Measurements from ENCODE around the gene PTK6. TPM values are rescaled to one million over a fixed set of nuclear protein-coding genes. Genes with fewer than 3 reads are reported as not detected.

The PTK6 gene
- total and polyA plus RNA-seq, 2 of the 13 experiments (the other 11 are each of a cell fraction or from before 2014, with no cell fraction given): 0.08 TPM; not detected in 1

DNA sequence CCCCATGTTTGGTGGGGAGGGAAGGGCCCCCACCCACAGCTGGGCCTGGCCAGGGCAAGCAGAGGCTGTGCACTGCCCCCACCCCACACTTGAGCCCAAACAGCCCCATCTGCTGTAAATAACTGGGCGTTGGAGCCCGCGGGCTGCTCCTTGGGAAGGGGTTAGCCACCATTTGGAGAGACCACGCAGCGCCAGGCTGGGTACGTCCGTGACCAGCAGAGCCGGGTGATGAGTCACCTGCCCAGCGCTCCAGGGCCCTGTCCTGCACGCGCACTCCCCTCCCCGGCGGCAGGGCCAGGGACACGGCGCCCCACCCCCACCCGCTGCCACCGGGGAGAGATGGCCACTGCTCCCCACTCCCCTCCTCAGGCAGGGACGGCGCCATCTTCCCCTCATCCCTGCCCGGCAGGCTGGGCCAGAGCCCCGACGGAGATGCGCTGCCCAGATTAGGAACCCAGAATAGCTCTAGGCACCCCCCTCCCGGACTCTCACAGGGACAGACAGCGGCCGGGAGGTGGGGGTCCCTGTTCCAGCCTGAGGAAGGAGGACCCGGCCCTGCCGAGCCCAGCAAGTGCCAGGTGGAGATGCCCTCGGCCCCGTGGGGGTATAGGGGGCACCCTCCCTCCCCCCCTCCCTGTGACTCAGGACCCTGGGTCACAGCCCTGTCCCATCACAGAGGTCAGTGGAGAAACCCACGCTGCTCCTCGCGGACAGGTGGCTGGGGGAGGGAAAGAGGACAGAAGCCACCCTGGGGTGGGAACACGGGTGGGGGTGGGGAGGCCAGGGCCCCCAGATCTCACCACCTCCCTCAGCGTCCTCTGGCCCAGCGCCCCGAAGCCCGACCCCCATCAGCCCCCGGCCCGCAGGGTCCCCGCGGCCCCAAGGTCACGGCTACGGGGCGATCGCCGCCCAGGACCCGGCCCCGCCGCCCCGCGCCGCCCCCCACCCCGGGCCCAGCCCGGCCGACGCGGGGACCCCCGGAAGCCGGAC, 38.9 kb downstream of the PTK6 start (continued):
- TF ChIP-seq, protein P1, sequence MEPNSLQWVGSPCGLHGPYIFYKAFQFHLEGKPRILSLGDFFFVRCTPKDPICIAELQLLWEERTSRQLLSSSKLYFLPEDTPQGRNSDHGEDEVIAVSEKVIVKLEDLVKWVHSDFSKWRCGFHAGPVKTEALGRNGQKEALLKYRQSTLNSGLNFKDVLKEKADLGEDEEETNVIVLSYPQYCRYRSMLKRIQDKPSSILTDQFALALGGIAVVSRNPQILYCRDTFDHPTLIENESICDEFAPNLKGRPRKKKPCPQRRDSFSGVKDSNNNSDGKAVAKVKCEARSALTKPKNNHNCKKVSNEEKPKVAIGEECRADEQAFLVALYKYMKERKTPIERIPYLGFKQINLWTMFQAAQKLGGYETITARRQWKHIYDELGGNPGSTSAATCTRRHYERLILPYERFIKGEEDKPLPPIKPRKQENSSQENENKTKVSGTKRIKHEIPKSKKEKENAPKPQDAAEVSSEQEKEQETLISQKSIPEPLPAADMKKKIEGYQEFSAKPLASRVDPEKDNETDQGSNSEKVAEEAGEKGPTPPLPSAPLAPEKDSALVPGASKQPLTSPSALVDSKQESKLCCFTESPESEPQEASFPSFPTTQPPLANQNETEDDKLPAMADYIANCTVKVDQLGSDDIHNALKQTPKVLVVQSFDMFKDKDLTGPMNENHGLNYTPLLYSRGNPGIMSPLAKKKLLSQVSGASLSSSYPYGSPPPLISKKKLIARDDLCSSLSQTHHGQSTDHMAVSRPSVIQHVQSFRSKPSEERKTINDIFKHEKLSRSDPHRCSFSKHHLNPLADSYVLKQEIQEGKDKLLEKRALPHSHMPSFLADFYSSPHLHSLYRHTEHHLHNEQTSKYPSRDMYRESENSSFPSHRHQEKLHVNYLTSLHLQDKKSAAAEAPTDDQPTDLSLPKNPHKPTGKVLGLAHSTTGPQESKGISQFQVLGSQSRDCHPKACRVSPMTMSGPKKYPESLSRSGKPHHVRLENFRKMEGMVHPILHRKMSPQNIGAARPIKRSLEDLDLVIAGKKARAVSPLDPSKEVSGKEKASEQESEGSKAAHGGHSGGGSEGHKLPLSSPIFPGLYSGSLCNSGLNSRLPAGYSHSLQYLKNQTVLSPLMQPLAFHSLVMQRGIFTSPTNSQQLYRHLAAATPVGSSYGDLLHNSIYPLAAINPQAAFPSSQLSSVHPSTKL (CRISPR knock-in tag; IDR thresholded peaks at IDR 0.05): 0 out of 2 replicates have a peak, but pooled peaks have one; percentile 16
- no peak for TF ChIP-seq IRF2 (CRISPR knock-in tag; IDR thresholded peaks at IDR 0.05)
- TF ChIP-seq, protein P2, sequence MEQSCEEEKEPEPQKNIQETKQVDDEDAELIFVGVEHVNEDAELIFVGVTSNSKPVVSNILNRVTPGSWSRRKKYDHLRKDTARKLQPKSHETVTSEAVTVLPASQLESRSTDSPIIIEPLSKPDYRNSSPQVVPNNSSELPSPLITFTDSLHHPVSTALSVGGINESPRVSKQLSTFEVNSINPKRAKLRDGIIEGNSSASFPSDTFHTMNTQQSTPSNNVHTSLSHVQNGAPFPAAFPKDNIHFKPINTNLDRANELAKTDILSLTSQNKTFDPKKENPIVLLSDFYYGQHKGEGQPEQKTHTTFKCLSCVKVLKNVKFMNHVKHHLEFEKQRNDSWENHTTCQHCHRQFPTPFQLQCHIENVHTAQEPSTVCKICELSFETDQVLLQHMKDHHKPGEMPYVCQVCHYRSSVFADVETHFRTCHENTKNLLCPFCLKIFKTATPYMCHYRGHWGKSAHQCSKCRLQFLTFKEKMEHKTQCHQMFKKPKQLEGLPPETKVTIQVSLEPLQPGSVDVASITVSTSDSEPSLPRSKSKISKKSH (CRISPR knock-in tag; IDR thresholded peaks at IDR 0.05; ENCODE audit: borderline replicate concordance): no peak
- TF ChIP-seq, protein P3, sequence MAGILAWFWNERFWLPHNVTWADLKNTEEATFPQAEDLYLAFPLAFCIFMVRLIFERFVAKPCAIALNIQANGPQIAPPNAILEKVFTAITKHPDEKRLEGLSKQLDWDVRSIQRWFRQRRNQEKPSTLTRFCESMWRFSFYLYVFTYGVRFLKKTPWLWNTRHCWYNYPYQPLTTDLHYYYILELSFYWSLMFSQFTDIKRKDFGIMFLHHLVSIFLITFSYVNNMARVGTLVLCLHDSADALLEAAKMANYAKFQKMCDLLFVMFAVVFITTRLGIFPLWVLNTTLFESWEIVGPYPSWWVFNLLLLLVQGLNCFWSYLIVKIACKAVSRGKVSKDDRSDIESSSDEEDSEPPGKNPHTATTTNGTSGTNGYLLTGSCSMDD (CRISPR knock-in tag; IDR thresholded peaks at IDR 0.05): no peak
- TF ChIP-seq, protein P4, sequence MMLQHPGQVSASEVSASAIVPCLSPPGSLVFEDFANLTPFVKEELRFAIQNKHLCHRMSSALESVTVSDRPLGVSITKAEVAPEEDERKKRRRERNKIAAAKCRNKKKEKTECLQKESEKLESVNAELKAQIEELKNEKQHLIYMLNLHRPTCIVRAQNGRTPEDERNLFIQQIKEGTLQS (CRISPR knock-in tag; IDR thresholded peaks at IDR 0.05): peak; percentile 65
- TF ChIP-seq, protein P5, sequence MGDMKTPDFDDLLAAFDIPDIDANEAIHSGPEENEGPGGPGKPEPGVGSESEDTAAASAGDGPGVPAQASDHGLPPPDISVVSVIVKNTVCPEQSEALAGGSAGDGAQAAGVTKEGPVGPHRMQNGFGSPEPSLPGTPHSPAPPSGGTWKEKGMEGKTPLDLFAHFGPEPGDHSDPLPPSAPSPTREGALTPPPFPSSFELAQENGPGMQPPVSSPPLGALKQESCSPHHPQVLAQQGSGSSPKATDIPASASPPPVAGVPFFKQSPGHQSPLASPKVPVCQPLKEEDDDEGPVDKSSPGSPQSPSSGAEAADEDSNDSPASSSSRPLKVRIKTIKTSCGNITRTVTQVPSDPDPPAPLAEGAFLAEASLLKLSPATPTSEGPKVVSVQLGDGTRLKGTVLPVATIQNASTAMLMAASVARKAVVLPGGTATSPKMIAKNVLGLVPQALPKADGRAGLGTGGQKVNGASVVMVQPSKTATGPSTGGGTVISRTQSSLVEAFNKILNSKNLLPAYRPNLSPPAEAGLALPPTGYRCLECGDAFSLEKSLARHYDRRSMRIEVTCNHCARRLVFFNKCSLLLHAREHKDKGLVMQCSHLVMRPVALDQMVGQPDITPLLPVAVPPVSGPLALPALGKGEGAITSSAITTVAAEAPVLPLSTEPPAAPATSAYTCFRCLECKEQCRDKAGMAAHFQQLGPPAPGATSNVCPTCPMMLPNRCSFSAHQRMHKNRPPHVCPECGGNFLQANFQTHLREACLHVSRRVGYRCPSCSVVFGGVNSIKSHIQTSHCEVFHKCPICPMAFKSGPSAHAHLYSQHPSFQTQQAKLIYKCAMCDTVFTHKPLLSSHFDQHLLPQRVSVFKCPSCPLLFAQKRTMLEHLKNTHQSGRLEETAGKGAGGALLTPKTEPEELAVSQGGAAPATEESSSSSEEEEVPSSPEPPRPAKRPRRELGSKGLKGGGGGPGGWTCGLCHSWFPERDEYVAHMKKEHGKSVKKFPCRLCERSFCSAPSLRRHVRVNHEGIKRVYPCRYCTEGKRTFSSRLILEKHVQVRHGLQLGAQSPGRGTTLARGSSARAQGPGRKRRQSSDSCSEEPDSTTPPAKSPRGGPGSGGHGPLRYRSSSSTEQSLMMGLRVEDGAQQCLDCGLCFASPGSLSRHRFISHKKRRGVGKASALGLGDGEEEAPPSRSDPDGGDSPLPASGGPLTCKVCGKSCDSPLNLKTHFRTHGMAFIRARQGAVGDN (CRISPR knock-in tag; IDR thresholded peaks at IDR 0.05): peak; percentile 17; the same call in 1 of the 2 replicates

Measured in HepG2 (cell line).